Measurements from ENCODE around the gene RNFT2.

GRCh38 chr12:116735951-116736599 is 2.0 kb upstream of the RNFT2 start:
- no peak for TF ChIP-seq POLR2AphosphoS5 (IDR thresholded peaks at IDR 0.05; ENCODE audit: insufficient read depth in 1 of 2, low read depth in 1 of 2)
- no peak for TF ChIP-seq CTCF (IDR thresholded peaks at IDR 0.05)
